ENCODE measurements around the gene LNP1.
"Not testable (repeated sequence)": the region's sequence is repeated elsewhere in the genome, so short reads cannot be mapped to it uniquely, and the experiment has no call there.

The LNP1 gene

DNA sequence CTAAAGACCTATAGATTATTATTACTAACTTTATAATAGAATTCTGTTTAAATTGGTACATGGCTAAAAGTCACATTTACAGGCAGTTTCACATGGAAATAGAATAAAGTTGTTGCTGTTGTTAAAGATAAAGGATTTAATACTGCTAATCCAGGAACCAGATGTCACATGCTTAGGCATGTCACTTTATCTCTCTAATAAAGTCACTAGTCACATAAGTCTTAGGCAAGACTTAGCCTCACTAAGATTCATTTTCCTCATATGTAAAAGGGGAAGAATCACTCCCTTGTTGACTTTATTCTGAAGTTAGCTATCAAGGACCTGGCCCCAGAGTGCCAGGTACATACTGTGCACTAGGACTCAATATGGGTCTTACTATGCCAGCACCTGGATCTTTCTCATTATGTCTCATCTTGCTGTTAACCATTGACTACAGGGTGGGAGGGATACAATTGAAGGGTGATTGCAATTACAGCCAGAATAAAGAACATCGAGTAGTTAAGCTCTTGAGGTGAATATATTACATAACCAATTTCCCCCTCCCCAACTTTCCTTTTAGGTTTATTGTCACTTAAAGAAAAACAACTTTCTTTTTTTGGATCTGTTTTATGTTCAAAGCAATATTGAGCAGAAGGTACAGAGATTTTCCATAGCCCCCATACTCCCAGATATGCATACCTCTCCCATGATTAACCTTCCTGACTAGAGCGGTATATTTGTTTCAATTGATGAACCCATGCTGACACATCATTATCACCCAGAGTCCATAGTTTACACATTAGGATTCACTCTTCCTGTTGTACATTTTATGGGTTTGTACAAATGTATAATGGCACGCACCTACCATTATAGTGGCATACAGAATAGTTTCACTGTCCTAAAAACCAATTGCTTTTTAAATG lies 36.6 kb downstream of the LNP1 start:
- DNase-seq, result no peak

DNA sequence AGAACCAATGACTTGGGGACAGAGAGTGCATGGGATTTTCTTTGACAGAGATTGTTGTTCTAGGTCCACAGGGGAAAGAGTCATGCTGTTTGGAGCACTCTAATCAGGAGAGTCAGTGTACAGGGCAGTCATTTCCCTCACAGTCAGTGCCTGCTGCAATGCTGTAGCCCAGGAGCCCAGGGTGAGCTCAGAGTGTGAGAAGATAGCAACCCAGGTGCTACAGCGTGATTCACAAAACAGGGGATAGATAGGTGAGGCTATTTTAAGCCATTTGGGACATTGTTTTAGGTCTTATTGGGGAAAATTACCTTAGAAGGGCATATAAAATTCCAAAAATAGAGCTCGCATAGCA lies 37.3 kb downstream of the LNP1 start:
- DNase-seq, result no peak

DNA sequence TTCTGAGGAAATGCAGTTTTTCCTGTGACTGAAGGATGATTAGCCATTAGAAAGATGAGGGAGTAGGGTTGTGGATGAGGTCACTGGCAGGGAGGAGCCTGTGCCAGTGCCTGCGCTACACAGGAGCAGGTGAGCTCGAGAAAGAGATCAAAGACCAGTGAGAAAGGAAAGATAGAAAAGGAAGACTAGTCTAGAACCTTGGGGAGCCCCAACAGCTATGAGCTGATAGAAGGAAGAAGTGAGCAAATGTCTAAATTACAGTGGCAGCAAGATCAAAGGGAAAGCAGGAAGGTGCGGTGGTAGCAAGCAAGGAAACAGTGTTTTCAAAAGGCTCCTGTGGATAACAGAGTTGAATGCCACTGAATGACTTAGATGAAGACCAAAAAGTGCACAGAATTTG lies 39.6 kb downstream of the LNP1 start:
- no peak for DNase-seq

DNA sequence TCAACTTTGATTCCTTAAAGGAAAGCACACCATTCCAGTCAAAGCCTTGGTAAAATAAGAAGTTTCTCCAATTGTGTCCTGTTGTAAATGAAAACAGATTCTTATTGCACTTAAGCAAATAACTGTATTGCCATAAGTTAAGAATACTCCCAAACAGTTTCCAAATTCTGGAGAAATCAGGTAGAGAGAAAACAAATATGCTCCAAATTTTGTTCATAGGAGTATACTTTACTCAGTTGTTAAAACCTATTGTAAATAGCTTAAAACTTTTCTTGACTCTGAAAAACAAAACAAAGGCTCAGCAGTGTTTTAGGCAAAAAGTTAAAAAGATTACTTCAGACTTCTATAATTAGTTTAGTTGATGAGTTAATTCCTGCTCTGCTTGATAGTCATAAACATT lies 42.4 kb downstream of the LNP1 start:
- DNase-seq, result no peak

DNA sequence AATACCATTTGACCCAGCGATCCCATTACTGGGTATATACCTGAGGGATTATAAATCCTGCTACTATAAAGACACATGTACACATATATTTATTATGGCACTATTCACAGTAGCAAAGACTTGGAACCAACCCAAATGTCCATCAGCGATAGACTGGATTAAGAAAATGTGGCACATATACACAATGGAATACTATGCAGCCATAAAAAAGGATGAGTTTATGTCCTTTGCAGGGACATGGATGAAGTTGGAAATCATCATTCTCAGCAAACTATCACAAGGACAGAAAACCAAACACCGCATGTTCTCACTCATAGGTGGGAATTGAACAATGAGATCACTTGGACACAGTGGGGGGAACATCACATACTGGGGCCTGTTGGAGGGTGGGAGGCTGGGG lies 45.7 kb downstream of the LNP1 start:
- not testable (repeated sequence) for DNase-seq

DNA sequence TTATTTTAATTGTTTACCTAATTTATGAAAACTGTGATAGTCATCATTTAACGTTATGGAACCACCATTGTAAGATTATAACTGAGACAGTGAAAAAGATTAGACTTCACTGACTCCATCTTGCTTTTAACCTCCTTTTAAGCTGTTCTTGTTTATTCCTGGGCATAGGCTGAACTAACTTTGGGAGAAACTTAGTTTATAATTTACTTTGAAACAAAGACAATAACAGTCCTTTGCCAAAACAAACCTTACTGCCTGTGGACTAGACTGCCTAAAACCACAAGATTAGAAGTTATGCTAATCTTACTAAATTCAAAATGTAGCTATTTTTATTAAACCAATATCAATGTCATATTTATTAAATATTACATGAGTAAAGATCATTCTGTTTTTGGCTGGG lies 46.7 kb downstream of the LNP1 start:
- no peak for DNase-seq

DNA sequence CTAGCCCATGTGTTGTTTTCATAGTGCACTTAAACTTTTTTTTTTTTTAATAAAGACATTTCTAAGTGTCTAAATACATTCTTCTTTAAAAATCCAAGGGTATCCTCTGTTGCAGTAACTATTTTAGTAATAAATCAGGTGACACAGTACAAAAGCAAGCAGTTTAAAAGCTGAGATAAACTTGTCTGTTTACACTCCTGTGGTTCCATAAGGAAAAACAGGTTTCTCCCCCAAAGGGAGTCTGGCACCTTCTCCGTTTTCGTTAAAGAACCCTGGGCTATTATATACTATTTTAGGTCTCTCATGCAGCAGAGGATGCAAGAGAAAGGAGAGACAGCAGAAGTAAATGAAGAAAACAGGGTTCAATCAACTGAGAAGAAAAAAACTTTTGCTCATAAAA lies 47.9 kb downstream of the LNP1 start:
- no peak for DNase-seq

DNA sequence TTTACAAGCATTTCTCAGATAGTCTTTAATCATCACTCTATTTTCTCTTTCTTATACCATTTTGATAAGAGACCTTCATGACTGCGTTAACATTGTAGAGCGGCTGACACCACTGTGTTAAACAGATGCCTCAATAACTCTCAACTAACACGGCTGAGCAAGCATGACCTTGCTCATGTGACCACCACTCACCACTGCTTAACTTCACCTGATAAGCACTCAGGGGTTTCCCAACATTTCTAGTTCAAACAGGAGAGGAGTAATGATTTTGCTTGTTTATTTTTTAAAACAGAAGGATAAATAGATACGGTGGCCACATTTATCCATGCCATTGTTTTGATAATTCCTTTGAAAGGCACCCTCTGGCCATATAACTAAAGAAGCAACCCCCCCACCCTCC lies 53.3 kb downstream of the LNP1 start:
- DNase-seq, result no peak

DNA sequence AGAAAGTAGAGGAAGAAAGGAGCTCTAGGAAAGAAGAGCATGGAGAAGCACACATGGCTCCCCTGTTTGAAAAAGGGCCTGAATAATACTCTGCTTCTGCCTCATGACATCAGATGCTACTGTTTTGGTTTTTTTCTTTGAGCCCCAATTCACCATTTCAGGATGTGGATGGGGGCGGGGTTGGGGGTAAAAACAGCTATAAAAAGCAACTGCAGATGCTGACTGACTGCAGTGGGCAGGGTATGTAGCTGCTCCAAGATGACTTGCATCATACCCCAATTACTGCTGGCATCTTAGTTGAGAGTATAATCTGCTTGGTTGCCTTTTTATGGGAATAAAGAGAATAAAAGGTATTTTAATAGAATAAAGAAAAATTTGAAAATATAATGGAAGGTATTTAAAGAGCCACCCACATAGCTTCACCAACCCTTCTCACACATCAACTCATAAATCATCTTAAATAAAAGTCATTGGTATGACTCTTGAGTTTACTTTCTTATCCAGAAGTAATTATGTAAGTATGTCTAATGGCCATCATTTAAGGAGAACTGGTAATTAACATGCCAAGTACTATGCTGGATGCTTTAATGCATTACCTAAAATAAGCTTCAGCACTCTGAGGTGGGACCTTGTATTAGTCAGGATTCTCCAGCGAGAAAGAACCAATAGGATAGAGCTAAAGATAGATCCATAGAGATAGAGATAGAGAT lies 54.7 kb downstream of the LNP1 start:
- no peak for DNase-seq

DNA sequence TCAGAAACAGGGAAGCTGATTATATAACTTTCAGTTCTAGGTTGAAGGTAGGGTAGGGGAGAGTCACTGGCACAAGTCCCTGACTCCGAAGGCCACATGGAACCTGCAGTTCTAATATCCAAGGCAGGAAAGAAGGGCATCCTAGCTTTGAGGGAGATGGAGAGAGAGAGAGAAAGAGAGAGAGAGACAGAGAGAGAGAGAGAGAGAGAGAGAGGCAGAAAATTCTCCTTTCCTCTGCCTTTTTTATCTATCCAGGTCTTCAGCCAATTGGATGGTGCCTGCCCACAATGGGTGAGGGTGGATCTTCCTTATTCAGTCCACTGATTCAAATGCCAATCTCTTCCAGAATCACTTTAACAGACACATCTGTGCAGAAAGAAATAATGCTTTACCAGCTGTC lies 55.4 kb downstream of the LNP1 start:
- no peak for DNase-seq

DNA sequence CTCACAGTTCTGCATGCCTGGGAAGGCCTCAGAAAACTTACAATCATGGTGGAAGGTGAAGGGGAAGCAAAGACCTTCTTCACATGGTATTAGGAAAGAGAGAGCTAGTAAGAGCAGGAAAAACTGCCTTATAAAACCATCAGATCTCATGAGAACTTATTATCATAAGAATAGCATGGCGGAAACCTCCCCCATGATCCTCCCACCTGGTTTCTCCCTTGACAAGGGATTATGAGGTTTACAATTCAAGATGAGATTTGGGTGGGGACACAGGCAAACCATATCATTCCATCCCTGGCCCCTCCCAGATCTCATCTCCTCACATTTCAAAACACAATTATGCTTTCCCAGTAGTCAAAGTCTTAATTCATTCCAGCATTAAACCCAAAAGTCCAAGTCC lies 56.5 kb downstream of the LNP1 start:
- no peak for DNase-seq

DNA sequence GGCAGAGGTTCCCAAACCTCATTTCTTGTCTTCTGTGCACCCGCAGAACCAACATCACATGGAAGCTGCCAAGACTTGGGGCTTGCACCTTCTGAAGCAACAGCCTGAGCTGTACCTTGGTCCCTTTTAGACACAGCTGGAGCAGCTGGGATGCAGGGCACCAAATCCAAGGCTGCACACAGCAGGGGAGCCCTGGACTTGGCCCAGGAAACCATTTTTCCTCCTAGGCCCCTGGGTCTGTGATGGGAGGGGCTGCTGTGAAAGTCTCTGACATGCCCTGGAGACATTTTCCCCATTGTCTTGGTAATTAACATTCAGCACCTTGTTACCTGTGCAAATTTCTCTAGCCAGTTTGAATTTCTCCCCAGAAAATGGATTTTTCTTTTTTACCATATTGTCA lies 57.5 kb downstream of the LNP1 start:
- DNase-seq, result no peak

DNA sequence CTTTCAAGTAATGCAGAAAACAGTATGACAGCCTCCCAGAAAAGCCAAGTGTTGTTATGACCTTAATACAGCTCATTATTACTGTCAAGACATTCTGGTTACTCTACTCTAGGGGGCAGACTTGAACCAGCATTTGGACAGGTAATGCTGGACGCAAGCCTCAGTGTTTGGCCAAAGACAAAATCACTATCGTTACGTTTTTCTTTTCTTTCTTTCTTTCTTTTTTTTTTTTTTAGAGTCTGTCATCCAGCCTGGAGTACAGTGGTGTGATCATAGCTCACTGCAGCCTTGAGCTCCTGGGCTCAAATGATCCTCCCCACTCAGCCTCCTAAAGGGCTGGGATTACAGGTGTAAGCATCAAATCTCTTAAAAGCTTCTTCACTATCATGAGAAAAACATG lies 61.7 kb downstream of the LNP1 start:
- no peak for DNase-seq

DNA sequence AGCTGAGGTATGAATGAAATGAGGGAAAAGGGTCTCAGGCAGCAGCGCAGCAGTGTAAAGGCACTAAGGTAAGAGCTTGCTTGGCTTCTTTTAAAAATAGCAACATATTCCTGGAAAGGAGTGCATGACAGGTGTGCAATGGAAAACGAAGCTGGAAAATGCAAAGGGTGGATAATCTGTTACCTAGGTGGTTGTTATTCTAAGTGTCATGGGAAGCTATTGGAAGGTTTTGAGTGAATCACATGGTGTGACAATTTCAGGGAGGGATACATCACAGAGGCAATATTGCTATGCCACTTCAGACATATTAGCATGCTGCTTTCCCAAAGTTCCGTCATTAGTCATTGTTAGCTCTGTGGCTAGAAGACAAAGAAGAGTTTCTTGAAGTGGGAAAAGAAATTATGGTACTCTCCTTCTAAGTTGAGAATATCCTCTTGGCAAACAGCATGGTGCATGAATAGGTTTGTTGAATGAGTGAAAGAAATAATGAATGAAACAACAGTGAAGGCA lies 62.4 kb downstream of the LNP1 start:
- DNase-seq, result no peak

DNA sequence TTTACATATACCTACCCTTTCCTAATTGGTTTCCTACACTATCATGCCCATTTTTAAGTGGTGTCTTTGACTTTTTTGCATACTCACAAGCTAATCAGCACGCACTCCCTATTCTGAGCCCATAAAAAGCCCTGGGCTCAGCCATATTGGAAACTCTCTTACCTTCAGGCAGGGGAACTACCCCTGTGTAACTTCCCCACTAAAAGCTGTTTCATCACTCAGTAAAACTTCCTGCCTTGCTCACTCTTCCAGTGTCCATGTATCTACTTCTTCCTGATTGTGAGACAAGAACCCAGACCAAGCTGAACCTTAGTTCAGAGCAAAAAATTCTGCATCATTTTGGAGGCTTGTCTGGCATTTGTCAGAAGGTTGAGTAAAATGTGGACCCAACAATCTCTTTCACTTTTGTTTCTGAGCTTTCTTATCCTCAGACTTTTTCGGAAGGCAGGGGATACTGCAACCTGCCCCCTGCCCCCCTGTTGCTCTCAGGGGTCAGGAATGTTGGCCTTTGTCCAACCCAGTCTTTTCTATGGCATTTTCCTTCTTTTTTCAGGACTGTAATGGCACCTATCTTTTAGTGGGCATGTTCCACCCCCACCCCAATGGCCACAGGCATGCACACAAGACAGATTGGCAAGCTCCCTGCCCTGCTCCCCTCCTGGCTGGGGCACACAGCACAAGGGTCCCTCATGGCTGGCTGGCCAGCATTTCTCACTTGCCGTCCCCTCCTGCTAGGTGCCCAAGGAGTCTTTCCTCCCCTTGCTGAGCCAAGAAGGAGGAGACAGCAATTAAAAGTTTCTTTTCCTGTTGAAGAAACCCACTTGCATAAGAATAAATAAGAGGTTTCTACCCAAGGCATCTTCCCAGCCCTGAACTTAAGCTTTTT lies 64.8 kb downstream of the LNP1 start:
- no peak for DNase-seq

DNA sequence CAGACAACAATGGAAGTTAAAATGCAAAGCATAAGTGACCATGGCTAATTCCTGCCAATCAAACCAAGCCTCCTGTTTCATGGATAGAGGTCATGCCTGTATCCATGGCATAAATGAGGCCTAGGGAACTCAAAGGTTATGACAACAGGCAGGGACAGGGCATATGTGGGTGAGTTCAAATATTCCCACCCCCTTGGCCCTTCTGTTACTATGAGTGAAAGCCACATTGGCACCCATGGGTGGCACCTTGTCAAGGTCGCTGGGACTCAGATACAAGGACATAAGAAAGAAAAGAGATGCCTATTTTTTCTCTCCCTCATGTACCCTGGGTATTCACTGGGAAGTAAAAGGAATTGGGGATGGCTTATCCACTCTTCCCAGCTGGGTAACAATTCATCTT lies 65.8 kb downstream of the LNP1 start:
- DNase-seq, result no peak

DNA sequence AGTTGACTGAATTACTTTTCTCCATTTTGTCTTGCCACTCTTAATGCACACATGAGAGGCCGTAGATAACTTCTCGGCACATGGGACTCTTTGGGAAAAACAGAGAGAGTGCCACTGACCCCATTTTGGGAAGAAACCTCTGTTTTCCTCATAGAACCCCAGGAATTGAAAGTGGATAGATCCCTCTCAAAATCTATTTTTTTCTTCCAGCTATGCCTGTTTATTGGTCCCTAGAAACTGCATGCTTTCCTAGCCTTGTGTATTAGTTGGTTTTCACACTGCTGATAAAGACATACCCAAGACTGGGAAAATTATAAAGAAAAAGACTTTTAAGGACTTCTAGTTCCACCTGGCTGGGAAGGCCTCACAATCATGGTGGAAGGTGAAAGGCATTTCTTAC lies 67.3 kb downstream of the LNP1 start:
- DNase-seq, result no peak

DNA sequence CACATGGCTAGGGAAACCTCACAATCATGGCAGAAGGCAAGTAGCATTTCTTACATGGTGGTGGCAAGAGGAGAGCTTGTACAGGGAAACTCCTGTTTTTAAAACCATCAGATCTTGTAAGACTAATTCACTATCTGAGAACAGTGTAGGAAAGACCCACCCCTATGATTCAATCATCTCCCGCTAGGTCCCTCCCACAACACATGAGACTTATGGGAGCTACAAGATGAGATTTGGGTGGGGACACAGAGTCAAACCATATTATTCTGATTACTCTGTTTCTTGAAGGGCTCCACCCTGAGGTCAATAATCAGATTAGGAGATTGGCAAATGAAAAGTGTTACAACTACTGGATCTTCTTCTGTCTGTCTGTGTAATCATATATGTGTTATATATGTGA lies 69.6 kb downstream of the LNP1 start:
- no peak for DNase-seq

DNA sequence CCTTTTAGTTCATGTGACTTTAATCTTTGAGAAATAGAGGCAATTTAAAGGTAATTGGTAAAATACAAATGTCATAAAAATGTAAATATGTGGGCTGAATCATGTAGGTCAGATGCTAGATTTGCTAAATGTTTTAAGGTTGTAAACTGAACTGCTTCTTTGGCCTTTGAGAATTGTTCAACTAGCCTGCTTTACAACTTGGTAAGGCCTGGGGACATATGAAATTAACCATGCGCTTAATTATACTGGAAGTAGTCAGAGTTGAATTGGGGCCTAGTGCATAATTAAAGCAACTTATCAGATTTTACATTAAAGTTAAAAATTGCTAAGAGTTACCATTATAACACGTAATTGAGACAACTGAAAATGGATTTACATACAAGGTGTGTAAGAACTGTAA lies 70.1 kb downstream of the LNP1 start:
- DNase-seq, result no peak

DNA sequence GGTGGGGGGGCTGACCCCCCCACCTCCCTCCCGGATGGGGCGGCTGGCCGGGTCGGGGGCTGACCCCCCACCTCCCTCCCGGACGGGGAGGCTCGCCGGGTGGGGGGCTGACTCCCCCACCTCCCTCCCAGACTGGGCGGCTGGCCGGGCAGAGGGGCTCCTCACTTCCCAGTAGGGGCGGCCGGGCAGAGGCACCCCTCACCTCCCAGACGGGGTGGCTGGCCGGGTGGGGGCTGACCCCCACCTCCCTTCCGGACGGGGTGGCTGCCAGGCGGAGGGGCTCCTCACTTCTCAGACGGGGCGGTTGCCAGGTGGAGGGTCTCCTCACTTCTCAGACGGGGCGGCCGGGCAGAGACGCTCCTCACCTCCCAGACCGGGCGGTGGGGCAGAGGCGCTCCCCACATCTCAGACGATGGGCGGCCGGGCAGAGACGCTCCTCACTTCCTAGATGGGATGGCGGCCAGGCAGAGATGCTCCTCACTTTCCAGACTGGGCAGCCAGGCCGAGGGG lies 76.6 kb downstream of the LNP1 start:
- DNase-seq, result not testable (repeated sequence)

DNA sequence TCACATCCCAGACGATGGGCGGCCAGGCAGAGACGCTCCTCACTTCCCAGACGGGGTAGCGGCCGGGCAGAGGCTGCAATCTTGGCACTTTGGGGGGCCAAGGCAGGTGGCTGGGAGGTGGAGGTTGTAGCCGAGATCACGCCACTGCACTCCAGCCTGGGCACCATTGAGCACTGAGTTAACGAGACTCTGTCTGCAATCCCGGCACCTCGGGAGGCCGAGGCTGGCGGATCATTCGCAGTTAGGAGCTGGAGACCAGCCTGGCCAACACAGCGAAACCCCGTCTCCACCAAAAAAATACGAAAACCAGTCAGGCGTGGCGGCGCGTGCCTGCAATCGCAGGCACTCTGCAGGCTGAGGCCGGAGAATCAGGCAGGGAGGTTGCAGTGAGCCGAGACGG lies 77.2 kb downstream of the LNP1 start:
- DNase-seq, result not testable (repeated sequence)

DNA sequence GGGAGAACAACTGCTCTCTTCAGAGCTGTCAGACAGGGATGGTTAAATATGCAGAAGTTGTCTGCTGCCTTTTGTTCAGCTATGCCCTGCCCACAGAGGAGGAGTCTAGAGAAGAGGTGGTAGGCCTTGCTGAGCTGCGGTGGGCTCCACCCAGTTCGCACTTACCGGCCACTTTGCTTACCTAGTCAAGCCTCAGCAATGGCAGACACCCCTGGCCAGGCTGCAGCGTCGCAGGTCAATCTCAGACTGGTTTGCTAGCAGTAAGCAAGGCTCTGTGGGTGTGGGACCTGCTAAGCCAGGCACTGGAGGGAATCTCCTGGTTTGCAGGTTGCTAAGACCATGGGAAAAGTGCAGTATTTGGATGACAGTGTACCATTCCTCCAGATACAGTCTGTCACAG lies 78.7 kb downstream of the LNP1 start:
- no peak for DNase-seq

DNA sequence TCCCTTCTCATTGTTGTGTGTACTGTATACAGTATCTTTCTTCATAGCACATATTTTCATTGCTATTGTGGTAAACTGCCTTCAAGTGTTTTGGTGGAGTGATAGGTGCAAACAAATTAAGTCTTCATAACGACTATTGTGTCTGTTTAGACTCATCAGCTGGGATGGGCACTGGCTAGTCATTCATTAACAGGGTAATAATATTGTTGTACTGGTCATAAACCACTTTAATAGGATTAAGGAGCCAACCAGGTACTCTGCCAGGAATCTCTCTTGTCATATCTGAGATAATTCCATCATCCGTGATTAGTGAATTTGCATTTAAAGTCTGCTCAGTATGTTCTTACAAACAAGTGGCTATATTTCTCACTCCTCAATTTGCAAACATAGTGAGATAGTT lies 80.8 kb downstream of the LNP1 start:
- no peak for DNase-seq
